ENCODE results near the gene SMAD3.
"Not testable (repeated sequence)": the region's sequence is repeated elsewhere in the genome, so short reads cannot be mapped to it uniquely, and the experiment has no call there.

Gene SMAD3

DNA sequence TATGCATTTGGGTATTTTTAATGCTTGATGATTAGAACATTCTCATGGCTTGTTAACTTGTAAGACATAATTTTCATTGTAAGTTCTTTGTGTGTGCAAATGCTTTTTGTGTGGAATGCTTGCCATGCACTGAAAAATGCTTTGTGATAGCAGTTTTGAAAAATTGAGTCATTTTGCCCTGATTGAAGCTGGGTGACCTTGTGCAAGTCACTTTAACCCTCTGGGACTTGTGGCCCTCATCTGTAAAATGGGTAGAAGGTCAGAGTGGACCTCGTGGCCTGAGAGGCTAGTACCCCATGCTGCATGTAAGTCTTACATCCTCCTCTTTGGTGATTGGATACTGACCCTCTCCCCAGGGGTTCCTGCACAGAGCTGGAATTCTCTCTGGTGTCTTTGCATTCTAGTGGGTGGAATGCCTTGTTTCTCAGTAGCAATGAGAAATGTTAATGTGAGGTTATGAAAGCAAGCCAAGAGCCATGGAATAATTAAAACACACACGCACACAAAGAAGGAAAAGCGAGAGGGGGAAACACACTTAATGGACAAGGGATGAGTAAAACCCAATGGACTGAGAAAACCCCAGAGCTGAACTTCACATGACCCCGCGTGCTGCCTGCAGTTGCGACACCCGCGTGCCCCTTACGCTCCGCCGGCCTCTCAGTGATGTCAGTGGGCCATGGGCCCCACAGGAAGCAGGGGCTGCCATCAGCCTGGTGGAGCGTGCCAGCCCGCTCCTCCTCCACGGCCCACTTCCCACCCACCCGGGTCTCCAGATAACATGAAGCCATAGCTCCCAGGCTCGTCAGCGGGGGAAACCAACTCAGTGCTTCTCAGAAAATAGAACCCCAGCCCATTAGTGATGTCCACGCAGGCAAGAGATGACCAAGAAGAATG, 44.0 kb downstream of the SMAD3 start:
- DNase-seq (ENCODE audit: low read depth, low spot score), result no peak

DNA sequence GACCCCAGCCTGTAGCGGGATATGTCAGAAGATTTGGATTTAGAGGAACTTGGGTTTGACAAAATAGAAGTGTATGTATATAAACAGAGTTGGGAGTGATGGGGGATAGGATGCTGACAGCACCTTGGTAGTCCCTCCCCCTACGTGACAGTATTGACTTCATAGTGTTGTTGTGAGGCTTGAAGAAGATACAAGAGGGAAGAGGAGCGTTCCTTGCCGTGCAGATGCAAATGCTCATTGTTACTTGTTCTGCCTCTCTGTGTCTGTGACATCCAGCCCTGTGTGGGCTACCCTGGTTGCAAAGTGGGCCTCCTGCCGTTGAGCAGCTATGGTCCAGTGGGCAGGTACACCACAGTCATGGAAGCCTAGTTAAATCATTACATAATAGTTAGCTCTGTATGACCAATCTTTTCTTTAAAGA, 45.0 kb downstream of the SMAD3 start:
- DNase-seq (ENCODE audit: low read depth, low spot score), result no peak

DNA sequence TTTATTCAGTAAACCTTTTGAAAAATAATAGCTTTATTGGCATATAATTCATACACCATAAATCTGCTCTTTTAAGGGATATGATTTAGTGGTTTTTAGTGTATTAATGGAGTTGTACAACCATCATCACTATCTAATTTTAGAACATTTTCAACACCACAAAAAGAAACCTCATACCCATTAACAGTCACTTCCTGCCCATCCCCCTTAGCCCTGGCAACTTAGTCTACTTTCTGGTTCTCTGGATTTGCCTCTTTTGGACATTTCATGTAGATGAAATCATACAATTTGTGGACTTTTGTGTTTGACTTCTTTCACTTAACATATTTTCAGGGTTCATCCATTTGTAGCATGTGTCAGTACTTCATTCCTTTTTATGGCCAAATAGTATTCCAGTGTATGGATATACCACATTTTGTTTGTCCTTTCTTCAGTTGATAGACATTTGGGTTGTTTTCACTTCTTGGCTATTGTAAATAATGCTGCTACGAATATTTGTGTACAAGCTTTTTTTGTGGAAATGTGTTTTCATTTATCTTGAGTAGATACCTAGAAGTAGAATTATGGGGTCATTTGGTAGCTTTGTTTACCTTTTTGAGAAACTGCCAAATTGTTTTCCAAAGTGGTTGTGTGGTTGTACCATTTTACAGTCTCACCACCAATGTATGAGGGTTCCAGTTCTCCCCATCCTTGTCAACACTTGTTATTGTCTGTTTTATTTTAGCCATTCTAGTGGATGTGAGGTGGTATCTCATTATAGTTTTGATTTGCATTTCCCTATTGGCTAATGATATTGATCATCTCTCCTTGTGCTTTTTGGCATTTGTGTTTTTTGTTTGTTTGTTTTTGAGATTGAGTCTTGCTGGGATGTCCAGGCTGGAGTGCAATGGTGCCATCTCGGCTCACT, 45.8 kb downstream of the SMAD3 start:
- DNase-seq (ENCODE audit: low read depth, low spot score), result no peak

DNA sequence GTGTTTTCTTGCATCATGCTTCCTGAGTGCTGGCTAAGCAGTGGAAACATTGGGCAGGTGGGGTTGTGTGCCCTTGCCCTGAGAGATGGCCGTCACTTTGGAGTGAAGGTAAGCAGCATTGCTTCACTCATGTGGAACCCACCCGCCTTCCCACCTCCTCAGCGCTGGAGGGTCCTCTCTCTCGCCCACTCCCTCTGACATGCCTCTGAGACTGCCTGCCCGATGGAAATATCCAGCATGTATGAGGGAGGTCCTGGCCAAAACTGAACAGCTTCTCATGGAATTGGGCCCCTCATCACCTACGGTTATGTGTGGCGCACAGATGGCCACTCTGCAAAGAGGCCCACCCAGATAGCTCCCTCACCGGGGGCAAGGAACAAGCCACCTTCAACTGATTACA, 48.6 kb downstream of the SMAD3 start:
- DNase-seq (ENCODE audit: low read depth, low spot score), result no peak

DNA sequence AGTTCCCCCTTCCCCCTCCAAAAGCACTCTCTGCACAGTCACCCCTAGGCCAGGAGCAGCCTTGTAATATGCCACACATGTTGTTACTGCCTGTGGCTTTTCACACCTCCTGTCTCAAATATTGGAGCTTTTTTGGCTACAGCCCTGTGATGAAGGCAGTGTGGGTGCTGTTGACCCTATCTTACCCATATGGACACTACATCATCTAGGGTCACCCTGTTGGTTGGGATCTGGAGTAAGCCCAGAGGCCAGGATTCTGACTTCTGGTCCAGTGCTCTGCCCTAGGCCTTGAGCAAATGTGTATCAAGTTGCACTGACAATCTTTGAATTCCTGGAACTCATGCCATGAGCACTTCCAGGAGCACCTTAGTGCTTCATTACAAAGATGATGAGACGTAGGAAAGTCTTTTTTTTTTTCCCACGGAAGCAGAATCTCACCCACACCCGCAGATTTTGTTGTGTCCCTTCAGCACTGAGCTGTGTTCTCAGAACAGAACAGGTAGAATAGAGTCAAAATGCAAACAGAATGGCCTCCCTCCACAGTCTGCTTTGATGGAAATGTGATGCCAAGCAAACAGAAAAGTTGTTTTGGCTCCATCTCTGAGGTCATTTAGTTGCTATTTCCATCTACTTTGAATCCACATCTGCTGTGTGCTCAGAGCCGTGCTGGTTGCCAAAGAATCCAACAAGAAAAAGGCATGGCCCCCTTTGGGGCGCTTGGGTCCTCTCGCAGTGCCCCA, 49.6 kb downstream of the SMAD3 start:
- no peak for DNase-seq (ENCODE audit: low read depth, low spot score)

DNA sequence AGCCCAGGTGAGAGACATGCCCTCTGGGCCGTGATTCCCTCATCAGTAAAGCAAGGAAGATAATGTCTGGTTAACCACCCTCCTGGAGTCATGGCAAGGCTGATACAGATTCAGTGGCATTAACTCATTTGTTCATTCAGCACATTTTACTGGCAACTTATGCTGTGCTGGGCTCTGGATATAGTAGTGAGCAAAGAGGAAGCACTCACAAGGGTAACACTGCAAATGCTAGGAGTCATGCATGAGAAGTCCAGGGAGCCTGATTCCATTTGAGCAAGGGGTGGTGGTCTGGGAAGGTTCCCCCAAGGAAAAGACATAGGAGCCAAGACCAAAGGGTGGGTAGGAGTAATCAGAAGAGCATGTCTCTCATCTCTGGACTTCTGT, 50.2 kb downstream of the SMAD3 start:
- DNase-seq (ENCODE audit: low read depth, low spot score), result no peak

DNA sequence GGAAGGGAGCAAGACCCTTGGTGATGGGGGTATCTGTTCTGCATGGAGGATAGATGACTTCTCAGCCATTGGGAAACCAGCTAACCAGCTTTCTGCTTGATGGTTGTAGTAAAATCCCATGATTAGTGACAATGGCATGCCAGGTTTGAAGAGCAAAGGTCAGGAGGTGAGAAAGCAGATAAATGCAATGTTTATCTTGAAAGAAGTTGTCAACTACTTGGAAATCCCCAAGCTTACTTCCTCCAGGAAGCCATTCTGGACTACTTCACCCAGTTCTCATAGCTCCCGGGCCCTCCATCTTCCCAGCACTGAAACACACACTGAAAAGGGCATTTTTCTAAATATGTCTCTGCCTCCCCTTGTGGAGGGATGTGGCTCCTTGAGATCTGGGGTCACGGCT, 51.3 kb downstream of the SMAD3 start:
- DNase-seq (ENCODE audit: low read depth, low spot score), result no peak

DNA sequence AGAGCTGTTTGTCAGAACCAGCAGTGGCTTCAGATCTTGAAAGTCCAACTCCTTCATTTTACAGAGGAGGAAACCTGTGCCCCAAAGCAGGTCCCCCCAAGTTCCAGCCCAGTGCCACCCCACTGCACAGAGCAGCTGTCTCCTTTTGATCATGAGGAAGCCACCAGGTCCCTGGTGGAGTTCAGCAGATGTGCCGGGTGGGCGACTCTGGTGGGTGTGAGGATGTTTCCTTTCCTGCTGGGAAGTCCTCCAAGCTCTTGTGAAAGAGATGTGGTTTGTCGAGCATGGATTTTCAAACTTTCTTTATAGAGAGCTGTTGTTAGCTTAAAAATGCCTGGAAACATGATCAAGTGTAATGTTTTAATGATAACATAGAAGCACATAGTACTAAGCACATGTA, 52.0 kb downstream of the SMAD3 start:
- no peak for DNase-seq (ENCODE audit: low read depth, low spot score)

DNA sequence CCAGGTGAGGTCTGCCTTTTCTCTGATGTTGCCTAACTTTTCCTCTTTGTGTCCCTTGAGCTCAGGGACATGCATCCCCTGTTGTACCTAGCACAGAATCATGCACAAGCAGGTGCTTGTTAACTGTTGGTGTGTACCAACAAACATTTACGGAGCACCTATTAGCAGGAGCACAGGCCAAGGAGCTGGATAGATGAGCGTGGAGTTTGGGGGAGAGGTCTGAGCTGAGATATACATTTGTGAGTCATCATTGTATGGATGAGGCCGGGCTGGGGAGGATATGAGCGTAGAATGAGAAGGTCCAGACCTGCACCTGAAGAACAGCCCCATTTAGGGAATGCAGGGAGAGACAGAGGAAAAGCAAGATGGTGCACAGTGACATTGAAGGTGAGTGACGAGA, 53.4 kb downstream of the SMAD3 start:
- no peak for DNase-seq (ENCODE audit: low read depth, low spot score)

DNA sequence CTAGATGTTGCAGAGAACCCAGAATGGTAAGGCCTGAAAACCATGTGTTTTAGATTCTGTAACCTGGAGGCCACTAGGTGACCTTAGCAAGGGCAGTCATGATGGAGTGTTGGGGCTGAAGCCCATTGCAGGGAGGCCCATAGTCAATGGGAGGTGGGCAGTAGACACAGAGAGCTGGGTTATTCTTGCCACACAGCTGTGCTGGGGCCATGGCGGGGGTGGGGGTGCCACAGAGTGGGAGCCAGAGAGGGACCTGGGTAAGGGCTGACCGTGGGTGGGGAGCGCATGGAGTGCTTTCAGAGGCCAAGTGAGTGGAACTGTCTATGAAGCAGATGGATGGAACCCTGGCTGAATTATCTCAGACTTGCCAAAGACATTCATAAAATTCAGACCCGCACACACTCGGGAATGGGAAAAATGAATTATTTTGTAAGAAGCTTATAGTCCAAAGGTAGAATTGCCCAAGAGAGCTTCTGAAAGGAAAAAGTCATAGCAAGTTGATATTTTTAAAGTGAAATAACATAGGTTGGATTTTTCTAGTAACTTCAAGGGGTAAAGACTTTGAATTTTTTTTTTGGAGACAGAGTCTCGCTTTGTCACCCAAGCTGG, 53.9 kb downstream of the SMAD3 start:
- no peak for DNase-seq (ENCODE audit: low read depth, low spot score)

DNA sequence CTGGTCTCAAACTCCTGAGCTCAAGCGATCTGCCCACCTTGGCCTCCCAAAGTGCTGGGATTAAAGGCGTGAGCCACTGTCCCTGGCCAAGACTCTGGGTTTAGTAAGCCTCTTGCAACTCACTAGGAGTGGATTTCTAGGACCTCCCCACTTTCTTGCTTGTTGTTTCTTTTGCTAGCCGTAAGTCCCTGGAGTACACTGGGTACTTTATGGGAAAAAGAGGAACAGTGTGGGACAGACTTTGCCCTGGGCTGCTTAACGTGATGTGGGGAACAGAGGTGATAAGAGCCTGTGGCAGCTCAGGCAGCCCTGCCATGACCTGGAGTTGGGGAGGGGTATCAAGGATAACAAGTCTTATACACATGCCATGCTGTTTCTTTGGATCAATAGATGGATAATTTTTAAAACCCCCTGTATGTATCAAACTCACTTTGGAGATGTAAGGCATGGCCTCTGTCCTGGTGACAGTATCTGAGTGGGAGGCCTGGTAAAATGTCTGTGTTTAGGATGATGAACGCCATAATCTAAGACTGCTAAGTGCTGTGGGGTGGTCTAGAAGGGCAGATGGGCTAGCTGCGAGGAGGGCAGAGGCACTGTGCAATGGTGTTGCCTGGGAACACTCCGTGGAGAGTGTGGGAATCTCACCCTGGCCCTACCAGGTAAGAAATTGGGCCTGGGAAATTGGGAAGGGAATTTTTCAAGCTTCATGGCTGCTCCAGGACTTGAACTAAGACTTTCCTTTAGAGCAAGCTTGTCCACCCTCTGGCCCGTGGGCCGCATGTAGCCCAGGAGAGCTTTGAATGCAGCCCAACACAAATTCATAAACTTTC, 54.8 kb downstream of the SMAD3 start:
- no peak for DNase-seq (ENCODE audit: low read depth, low spot score)

DNA sequence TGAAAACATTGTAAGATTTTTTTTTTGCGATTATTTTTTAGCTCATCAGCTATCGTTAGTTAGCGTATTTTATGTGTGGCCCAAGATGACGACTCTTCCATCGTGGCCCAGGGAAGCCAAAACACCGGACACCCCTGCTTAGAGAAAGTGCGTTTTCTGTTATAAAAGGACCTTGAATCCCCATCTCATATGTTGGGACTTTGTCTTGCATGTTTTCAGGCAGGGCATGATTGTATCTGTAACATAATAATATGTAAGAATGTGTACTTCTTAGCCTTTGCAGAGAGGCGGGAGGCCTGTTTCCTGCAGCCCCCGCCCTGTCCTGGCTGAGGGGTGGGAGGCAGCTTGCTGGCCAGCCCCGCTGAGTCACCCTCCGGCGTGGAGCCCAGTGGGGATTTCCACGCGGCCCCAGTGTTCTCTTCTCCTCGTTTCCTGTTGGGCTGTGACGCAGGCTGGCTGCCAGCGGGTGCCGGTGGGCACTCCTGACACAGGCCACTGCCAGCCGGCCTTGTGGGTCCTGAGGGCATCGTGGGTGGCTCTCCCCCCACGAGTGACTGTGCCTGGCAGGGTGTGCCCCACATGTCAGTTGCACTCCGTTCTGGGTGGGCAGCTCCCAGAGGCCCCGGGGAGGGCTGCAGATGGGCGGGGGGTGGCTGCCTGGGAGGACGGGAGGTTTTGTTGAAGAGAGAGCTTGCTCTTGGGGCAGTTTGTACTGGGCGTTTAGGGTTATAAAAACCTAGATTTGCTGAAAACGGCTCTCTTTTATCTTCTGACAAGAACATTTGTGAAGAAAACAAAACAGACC, 55.6 kb downstream of the SMAD3 start:
- peak; percentile 67 for DNase-seq (ENCODE audit: low read depth, low spot score)

DNA sequence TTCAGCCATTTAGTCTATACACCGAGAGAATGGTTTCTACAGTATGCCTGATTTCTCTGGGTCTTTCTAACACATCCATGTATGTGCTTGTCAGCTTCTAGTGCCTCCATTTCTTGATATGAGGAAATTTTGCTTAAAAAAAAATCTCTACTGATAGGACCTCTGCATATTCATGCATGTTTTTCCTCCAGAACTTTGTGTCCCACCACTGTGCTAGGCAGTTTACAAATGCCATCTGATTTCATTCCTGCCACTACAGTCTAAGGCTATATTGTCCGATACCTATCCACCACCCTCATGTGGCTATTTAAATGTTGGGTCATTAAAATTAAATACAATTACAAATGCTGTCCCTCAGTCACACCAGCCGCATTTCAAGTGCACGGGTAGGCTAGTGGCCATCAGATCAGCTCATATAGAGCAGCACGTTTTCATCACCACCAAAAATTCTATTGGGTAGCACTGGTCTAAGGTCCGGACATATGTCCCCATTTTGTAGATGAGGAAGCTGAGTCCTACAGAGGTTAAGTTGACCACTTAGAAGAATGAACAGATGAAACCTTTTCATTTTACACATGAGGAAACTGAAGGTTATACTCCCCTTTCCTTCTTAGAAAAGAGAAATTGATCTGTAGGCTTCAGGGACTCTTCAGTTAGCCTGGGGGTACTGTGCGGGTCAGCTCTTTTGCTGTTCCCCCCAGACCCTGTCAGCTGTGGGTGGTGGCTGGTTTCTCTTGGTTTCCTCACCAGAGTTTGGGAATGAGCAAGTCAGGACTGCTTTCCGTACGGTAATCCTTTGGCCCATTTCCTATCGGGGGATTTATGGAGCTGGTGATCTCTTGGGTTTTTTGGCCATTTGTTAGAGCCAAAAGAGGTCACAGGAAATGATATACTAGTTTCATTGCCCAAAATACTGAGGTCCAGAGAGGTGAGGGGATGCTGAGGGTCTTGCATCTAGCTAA, 56.5 kb downstream of the SMAD3 start:
- no peak for DNase-seq (ENCODE audit: low read depth, low spot score)

DNA sequence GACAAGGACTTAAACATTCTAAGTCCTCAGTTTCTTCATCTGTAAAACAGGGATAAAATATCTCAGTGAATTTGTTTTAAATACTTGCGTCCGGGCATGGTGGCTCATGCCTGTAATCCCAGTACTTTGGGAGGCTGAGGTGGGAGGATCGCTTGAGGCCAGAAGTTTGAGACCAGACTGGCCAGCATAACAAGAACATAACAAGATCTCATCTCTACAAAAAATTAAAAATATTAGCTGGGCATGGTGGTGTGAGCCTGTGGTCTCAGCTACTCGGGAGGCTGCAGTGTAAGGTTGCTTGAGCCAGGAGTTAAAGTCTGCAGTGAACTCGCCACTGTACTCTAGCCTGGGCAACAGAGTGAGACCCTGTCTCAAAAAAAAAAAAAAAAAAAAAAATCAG, 57.4 kb downstream of the SMAD3 start:
- not testable (repeated sequence) for DNase-seq (ENCODE audit: low read depth, low spot score)

DNA sequence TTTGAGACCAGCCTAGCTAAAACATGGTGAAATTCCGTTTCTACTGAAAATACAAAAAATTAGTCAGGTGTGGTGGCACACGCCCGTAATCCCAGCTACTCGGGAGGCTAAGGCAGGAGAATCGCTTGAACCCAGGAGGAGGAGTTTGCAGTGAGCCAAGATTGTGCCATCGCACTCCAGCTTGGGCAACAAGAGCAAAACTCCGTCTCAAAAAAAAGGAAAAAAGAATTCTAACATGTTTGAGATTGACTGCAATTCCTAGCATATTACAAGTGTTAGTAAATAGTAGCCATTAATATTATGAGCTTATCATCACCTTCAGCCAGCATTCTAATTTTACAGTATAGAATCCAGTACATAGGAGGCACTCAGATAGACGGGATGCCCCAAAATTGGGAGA, 57.9 kb downstream of the SMAD3 start:
- not testable (repeated sequence) for DNase-seq (ENCODE audit: low read depth, low spot score)

DNA sequence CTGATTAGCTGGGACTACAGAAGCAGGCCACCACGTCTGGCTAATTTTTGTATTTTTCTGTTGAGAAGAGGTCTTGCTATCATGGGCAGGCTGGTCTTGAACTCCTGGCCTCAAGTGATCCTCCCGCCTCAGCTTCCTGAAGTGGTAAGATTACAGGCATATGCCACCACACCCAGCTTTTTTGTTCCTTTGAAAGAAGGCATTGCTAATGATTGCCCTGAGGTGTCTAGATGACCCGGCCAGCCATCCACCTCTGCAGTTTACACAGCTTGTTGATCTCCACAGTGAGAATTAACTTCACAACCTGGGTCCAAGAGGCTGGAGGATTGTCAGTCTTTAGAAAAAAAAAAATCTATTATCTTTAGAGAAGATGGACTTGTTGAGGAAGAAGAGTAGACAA, 58.7 kb downstream of the SMAD3 start:
- DNase-seq (ENCODE audit: low read depth, low spot score), result no peak

DNA sequence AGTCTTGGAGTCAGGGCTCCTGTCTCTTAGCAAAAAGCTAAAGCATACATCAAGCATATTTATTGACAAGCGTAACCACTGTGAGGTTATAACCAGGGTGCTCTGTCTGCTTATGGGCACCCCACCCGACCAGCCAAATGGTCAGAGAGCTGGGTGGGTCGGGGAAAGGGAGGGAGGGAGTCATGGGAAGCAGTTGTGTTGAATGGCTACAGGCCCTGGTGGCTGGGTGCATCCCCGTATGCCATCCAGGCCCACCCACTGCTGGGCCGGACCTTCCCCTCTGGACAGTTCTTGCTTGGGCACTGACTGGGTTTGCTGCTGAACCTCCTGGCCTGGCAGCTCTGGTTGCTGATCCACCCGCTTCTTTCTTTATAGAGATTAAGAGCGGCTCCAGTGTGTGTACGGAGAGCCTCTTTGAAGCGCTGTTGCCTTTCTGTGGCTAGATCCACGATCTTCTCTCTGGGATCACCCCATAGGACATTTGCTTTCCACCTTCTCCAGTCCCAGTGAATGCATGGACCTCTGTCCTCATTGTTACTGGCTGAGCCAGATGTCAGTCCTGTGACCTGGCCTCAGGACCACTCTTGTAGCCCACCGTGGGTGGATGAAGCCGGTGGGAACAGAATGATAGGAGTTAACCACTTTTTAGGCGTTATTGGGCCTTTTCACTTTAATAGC, 59.6 kb downstream of the SMAD3 start:
- DNase-seq (ENCODE audit: low read depth, low spot score), result no peak
